Vagina (tissue), 2 donors: ENCODE measurements around the gene CTNNA3. TPM values are rescaled to one million over a fixed set of nuclear protein-coding genes. Genes with fewer than 3 reads are reported as not detected.

Source experiments
- DNase-seq, 2 donors: peaks; one replicate each; pipeline ENCODE4 v3.0.0-alpha.2; 2017; ENCODE audit errors: extremely low spot score in 2 of 2
- H3K27ac ChIP-seq: fragments of 200-600 bp; sonication (generic); one replicate; pipeline ENCODE4 v1.5.1; 2019
- H3K27me3 ChIP-seq: fragments of 200-600 bp; sonication (generic); one replicate; pipeline ENCODE4 v1.5.1; 2019
- H3K36me3 ChIP-seq, 2 donors: fragments of 200-600 bp; sonication (generic); one replicate each; pipeline ENCODE4 v1.5.1; 2017 to 2019
- H3K4me1 ChIP-seq: fragments of 200-600 bp; sonication (generic); one replicate; pipeline ENCODE4 v1.5.1; 2019
- H3K4me3 ChIP-seq, 2 donors: fragments of 200-600 bp; sonication (generic); 1 replicate in 1 of 2; 2 replicates in 1 of 2; pipeline ENCODE4 v1.5.1; 2016 to 2019
- H3K9me3 ChIP-seq: fragments of 200-600 bp; sonication (generic); one replicate; pipeline ENCODE4 v1.5.1; 2019
- POLR2A ChIP-seq, 2 donors: fragments of 450-650 bp; IDR thresholded peaks; one replicate each; pipeline ENCODE4 v1.6.1; 2017; ENCODE audit warnings: antibody characterized with exemption in 2 of 2, mild to moderate bottlenecking in 2 of 2, moderate library complexity in 2 of 2
- POLR2AphosphoS5 ChIP-seq, 2 donors: sonication (generic); formaldehyde crosslinking; IDR thresholded peaks; one replicate each; pipeline ENCODE4 v1.9.0; 2017; ENCODE audit warnings: antibody characterized with exemption in 2 of 2, mild to moderate bottlenecking in 2 of 2, low read depth in 1 of 2; ENCODE audit not compliant: insufficient read depth in 1 of 2
- intact Hi-C: fragments of 100-400 bp; cut with DNase I; formaldehyde crosslinking; loops from one replicate; pipeline ENCODE4 v1.15.1; 2023
- total RNA-seq: library from RNA; depleted of rRNA; stranded (reverse); fragments of >200 nt; gene quantifications from one replicate; pipeline ENCODE4 v1.2.3, GENCODE V29; 2016
- TF ChIP-seq, protein P1 (sequence below), 3 experiments: fragments of 450-650 bp in 2 of 3; fragments of 200-600 bp in 1 of 3; sonication (generic) in 1 of 3; IDR thresholded peaks; one replicate each; pipeline ENCODE4 v1.5.1; 2017 to 2019; ENCODE audit warnings: antibody characterized with exemption in 3 of 3, mild to moderate bottlenecking in 2 of 3, moderate library complexity in 2 of 3

CTNNA3 gene
- total RNA-seq, 1 donor from 2014 or later: 0.98 TPM

DNA sequence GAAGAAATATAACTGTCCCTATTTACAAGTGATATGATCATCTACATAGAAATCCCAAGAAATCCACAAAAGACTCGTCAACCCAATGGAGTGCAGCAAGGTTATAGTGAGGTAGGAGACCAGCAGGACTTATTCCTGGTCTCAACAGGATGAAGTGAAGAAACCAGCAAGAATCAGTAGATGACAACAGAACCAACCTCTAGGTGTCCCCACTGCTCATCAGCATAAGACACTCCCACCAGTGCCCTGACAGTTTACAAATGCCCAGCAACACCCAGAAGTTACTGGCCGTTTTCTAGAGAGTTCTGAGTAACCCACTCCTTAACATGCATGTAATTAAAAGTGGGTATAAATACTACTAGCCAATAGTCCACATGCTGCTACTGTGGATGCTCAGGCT, 1240.7 kb downstream of the CTNNA3 start:
- intact Hi-C loops: no loop called here
- no peak for TF ChIP-seq POLR2AphosphoS5 (IDR thresholded peaks at IDR 0.05; ENCODE audit: insufficient read depth in 1 of 2, low read depth in 1 of 2)
- TF ChIP-seq POLR2A (IDR thresholded peaks at IDR 0.05): no peak
- TF ChIP-seq, protein P1, sequence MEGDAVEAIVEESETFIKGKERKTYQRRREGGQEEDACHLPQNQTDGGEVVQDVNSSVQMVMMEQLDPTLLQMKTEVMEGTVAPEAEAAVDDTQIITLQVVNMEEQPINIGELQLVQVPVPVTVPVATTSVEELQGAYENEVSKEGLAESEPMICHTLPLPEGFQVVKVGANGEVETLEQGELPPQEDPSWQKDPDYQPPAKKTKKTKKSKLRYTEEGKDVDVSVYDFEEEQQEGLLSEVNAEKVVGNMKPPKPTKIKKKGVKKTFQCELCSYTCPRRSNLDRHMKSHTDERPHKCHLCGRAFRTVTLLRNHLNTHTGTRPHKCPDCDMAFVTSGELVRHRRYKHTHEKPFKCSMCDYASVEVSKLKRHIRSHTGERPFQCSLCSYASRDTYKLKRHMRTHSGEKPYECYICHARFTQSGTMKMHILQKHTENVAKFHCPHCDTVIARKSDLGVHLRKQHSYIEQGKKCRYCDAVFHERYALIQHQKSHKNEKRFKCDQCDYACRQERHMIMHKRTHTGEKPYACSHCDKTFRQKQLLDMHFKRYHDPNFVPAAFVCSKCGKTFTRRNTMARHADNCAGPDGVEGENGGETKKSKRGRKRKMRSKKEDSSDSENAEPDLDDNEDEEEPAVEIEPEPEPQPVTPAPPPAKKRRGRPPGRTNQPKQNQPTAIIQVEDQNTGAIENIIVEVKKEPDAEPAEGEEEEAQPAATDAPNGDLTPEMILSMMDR (IDR thresholded peaks at IDR 0.05): no peak
- H3K27ac ChIP-seq: no peak overlapping the region
- H3K9me3 ChIP-seq: no peaks in the 10 kb centered on the region
- no peaks in the 10 kb centered on the region for H3K36me3 ChIP-seq
- H3K27me3 ChIP-seq: no peaks in the 10 kb centered on the region
- H3K4me3 ChIP-seq: no peak overlapping the region
- H3K4me1 ChIP-seq: no peaks in the 10 kb centered on the region
- DNase-seq: no peak

DNA sequence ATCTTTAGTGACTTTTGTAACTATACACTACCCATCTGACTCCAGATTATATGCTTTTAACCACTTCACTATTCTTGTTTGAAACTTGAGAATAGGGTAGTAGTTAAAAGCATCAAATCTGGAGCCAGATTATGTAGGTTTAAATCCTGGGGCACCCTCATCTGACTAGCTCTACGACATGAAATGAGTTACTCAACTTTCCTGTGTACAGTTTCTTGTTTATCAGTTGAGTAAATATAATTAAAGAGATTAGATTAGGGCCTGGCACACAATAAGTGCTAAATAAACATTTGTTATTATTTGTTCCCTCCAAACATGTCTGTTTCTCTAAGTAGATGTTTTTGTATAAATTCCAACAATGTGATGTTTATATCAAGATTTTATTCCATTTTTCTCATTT, 1255.4 kb downstream of the CTNNA3 start:
- Histone ChIP-seq H3K27me3 (no peaks in the 10 kb centered on the region), H3K27ac (no peak overlapping the region), H3K9me3 (no peaks in the 10 kb centered on the region), H3K4me3 (no peak overlapping the region), H3K36me3 (no peaks in the 10 kb centered on the region), H3K4me1 (no peaks in the 10 kb centered on the region)
- intact Hi-C loops: no loop called here
- DNase-seq: no peak
- TF ChIP-seq, protein P1 (IDR thresholded peaks at IDR 0.05): no peak
- TF ChIP-seq POLR2A (IDR thresholded peaks at IDR 0.05): no peak
- TF ChIP-seq POLR2AphosphoS5 (IDR thresholded peaks at IDR 0.05; ENCODE audit: insufficient read depth in 1 of 2, low read depth in 1 of 2): no peak

DNA sequence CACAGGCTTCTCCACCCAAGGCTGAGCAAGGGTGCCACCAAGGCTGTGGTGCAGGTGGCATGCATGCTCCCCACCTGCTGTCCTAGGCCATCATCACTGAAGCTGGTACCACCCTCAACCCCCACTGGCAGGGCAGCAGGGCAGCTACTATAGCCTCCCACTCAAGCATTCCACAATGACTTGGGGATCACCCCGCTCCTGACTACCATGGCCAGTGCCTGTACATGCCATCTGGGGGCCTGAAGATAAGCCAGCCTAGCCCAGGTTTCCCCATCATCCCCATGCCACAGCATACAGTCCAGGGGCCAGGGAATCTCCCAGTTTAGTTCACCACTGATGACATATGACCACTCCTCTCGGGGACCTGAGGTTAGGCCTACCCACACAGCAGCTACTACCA, 1281.1 kb downstream of the CTNNA3 start:
- no peak for DNase-seq
- Histone ChIP-seq H3K9me3 (no peaks in the 10 kb centered on the region), H3K27me3 (no peaks in the 10 kb centered on the region), H3K27ac (no peak overlapping the region), H3K4me1 (no peaks in the 10 kb centered on the region), H3K36me3 (no peaks in the 10 kb centered on the region), H3K4me3 (no peak overlapping the region)
- TF ChIP-seq POLR2A (IDR thresholded peaks at IDR 0.05) (no peak), POLR2AphosphoS5 (IDR thresholded peaks at IDR 0.05; ENCODE audit: insufficient read depth in 1 of 2, low read depth in 1 of 2) (no peak)
- TF ChIP-seq, protein P1 (IDR thresholded peaks at IDR 0.05): no peak
- intact Hi-C loops: no loop called here

DNA sequence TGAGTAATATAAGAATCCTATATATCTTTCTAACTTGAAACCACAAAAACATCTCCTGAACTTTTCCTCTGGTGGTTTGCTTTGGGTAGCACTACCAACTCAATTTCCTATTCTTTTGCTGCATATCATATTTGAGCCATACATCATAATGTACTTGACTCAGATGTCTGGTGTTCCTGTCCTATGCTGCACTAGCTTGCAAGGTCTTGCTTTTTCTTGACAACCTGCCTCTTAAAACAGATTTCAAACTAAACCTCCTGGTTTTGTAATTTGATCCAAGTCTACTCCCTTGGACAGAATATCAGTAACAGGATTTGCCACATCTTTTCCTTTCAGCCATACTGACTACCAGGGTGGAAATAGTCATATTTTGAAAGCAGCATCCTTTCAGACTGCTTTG, 1290.4 kb downstream of the CTNNA3 start:
- Histone ChIP-seq H3K36me3 (no peaks in the 10 kb centered on the region), H3K27me3 (no peaks in the 10 kb centered on the region), H3K9me3 (no peaks in the 10 kb centered on the region), H3K4me1 (no peaks in the 10 kb centered on the region), H3K4me3 (no peak overlapping the region), H3K27ac (no peak overlapping the region)
- DNase-seq: no peak
- TF ChIP-seq POLR2A (IDR thresholded peaks at IDR 0.05) (no peak), POLR2AphosphoS5 (IDR thresholded peaks at IDR 0.05; ENCODE audit: insufficient read depth in 1 of 2, low read depth in 1 of 2) (no peak)
- TF ChIP-seq, protein P1 (IDR thresholded peaks at IDR 0.05): no peak
- intact Hi-C loops: no loop called here

DNA sequence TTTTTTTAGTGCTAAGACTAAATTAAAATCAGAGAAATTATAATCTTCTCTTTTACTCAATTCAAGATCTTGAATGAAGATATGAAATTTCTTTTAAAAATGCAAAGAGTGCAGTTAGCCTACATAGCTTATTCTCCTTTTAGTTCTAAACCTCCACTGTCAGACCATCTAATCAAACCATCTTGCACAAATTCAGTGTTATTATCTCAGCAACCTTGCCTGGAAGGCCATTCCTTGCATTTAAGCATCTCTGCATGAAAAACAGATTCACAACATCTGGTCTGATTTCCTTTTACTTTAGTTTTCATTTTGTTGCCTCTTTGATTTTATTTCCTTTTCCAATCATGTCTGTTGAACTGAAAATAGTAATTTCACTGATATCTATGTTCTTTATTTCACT, 1297.3 kb downstream of the CTNNA3 start:
- intact Hi-C loops: no loop called here
- Histone ChIP-seq H3K36me3 (no peaks in the 10 kb centered on the region), H3K27ac (no peak overlapping the region), H3K27me3 (no peaks in the 10 kb centered on the region), H3K4me1 (no peaks in the 10 kb centered on the region), H3K4me3 (no peak overlapping the region), H3K9me3 (no peaks in the 10 kb centered on the region)
- no peak for DNase-seq
- TF ChIP-seq, protein P1 (IDR thresholded peaks at IDR 0.05): no peak
- TF ChIP-seq POLR2A (IDR thresholded peaks at IDR 0.05) (no peak), POLR2AphosphoS5 (IDR thresholded peaks at IDR 0.05; ENCODE audit: insufficient read depth in 1 of 2, low read depth in 1 of 2) (no peak)
